GM19438 (cell line): Measurements from ENCODE around the gene SLC25A6.
"Not testable (repeated sequence)": the region's sequence is repeated elsewhere in the genome, so short reads cannot be mapped to it uniquely, and the experiment has no call there.

Experiments used
- ATAC-seq: cut with Tn5 transposase; IDR thresholded peaks from one replicate; pipeline ENCODE4 v1.9.1; 2021; ENCODE audit warnings: low read depth; ENCODE audit not compliant: unreplicated experiment

Gene SLC25A6

DNA sequence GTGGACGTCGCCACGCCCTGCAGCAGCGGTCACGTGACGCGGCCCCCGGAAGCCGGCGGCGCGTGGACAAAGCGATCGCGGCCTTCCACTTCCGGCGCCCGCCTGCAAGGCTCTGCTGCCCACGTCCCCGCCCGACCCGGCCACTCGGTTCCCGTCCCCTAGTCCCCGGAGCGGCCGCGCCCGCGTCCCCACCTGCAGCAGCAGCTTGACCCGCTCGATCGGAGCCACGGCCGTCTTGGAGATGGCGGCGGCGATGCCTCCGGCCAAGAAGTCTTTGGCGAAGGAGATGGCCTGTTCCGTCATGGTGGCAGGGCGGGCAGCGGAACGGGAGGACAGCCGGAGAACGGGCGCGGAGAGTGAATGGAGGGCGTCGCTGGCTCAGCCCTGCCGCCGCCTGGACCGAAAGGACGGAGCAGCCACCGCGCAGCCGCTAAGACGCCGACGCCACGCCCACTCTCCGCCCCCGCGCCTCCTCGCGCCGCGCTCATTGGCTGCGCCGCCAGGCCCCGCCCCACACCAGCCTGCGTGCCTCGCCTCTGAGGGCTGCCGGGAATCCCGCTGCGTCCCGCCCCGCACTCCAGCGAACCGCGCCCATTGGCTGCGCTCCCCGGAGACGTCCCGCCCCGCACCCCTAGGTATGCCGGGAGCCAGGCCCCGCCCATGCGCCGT lies at the start of gene SLC25A6:
Gene SLC25A6 (minus strand): TSS at position 407 of the 669 bp plus-strand sequence. CDS start 104 bp downstream, at position 303.
- ATAC-seq, result peak; percentile 90

DNA sequence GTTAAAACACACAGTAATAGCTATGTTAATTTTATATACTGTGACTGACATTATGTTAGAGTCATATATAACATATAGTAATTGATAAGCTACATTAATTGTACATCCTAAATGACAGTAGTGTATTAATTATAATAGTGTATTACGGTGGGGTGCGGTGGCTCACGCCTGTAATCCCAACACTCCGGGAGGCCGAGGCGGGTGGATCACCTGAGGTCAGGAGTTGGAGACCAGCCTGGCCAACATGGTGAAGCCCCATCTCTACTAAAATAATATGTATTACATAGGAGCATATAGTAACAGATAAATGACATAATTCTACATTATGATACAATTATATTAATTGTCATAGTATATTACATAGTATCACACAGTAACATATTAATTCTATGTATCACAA lies 48.6 kb upstream of the SLC25A6 start:
- ATAC-seq, result no peak

DNA sequence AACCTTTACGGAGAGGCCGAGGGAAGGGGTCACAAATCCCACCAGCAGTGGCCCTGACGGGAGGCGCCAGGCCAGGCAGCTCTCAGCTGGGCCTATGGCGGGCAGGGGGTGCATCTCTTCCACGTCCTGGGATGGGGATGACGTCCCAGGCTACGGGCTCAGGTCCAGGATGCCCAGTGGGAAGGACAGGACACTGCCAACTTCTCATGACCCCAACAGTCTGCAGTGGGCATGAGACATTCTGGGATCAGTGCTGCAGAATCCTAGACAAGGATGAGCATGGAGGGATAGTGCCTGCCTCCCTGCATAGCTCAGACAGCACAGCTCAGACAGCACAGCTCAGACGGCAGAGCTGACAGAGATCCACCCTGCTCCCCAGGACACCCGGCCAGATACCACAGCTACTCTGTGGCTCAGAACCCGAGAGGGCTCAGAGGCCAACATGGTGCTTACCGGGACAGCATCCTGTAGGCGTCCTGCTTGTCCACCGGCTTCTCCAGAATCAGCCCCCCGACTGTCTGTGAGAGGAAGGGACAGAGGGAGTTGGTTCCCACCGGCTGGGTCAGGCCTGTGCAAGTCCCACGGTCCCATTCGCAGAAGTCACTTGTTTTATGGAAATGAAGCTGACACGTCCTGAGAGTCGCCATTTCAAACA lies 43.5 kb upstream of the SLC25A6 start:
- no peak for ATAC-seq

DNA sequence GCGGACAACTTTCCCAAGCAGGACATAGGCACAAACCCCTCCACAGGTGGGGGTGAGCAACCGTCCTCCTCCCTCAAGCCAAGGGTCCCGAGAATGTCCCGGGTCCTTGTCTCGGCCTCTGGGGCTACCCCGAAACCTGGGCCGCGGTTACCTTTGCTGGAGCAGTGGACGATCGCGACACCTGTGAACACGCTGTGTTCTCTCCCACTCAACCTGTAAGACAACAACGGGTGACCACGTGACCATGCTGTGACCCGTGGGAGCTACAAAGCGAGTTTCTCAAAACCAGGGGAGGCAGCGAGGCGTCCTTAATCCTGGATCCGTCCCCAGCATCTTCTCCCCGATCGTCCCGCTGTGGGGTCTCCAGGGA lies 42.9 kb upstream of the SLC25A6 start:
- ATAC-seq, result no peak

DNA sequence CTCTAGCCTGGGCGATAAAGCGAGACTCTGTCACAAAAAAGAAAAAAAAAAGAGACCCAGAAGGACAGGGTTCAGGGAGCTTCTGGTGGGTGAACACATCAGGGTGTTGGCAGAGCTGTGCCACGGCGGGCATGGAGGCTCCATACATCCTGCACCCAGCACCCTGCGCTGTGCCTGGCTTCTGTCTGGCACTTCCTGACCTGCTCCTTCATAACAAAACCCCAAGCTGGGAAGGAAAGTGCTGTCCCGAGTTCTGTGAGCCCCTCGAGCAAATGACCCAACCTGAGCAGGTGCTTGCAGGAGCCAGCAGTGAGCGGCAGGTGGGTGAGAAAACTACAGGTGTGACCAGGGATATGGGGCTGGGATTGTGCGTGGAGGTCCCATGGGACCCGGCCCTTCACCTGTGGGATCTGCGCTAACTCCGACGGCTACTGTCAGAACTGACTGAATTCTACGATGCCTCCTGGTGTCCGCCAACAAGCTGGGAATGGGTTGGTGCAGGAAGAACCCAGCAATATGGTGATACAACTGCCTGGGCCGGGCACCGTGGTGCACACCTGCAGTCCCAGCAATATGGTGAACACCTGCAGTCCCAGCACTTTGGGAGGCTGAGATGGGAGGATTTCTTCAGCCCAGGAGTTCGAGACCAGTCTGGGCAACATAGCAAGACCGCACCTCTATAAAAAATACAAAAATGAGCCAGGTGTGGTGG lies 41.9 kb upstream of the SLC25A6 start:
- ATAC-seq, result no peak

DNA sequence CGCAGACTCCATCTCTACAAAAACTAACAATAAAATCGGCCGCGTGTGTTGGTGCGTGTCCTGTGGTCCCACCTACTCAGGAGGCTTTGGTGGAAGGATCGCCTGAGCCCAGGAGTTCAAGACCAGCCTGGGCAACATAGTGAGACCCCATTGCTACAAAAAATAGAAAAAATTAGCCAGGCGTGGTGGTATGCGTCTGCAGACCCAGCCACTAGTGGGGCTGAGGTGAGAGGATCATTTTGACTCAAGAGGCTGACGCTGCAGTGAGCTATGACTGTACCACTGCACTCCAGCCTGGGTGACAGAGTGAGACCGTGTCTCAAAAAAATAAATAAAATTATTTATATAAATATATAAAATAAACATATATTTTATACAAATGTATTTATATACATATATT lies 38.5 kb upstream of the SLC25A6 start:
- no peak for ATAC-seq

DNA sequence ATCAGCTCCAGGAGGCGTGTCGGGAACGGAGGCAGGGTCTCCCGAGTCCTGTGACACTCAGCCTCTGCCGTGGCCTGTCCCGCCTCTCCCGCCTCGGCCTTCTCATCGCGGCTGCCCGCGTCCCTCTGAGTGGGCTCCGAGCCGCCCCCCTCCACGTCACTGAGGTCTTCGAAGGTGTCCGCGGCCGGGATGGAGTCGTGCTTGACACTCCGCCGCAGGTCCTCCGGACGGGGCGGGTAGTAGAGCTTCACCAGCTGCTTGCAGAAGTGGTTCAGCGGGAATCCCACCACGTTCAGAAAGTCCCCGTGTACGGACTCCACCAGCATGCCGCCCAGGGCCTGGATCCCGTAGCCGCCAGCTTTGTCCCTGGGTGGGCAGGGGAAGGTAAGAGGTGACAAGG lies 35.8 kb upstream of the SLC25A6 start:
- no peak for ATAC-seq

DNA sequence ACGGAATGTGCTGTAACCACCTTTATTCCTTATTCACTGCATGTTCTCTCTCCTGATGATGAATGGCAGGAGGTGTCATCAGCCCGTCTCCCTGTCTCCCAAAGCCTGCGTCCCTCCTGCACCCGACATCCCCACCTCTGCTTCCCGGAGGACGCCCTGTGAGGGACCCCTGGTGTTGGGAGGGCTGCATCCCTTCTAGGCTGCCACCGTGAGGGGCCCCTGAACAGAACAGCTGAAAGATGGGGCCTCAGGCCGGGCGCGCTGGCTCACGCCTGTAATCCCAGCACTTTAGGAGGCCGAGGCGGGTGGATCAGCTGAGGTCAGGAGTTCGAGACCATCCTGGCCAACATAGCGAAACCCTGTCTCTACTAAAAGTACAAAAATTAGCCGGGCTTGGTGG lies 34.4 kb upstream of the SLC25A6 start:
- ATAC-seq, result not testable (repeated sequence)

DNA sequence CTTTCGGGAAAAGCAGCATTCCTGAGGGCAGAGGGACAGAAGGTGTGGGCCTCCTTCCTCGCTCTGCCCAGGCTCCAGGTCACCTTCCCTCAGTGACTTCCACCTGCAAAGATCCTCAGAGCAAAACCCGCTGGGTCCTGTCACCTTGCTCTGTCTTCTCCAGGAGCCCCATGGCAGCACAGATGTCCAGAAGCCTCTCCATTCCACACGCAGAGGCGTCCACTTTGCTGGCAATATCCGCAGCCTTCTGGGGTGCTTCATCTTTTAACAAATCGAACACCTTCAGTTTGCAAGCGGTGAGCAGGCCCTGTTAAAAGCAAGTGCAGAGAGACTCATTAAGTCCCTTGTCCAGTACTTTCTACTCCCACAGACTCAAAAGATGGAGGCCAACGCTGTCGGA lies 33.5 kb upstream of the SLC25A6 start:
- ATAC-seq, result no peak

DNA sequence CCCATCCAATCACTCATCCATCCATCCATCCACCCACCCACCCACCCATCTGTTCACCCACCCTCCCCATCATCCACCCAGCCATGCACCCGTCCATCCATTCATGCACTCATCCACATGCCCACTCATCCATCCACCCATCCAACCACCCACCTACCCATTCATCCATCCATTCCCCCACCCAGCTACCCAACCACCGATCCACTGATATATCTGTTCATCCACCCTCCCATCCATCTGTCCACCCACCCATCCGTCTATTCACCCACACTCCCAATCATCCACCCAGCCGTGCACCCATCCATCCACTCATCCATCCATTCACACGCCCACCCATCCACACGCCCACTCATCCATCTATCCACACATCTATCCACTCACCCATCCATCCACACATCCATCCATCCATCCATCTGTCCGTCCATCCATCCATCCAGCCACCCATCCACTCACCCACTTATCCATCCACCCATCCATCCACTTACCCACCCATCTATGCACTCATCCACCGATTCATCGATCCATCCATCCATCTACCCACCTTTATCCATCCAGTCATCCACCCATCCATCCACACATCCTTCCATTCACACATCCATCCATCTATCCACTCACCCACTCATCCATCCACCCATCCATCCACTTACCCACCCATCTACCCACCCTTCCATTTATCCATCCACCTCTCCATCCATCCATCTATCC lies 32.4 kb upstream of the SLC25A6 start:
- ATAC-seq, result no peak

DNA sequence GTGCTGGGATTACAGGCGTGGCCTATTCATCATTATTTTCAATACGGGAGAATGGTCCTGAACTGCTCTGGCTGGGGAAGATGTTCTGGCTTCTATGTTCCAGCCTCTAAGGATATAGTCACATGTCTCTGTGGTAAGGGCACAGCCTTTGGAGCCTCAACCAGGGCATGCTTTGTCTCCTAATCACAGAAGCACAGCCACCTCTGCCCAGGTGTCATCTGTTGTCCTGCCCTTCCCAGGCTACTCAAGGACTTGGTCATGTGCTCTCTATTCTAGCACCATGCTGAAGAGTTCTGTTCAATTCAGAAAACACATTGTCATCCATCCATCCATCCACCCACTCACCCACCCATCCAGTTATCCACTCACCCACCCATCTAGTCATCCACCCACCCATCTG lies 31.3 kb upstream of the SLC25A6 start:
- ATAC-seq, result no peak

DNA sequence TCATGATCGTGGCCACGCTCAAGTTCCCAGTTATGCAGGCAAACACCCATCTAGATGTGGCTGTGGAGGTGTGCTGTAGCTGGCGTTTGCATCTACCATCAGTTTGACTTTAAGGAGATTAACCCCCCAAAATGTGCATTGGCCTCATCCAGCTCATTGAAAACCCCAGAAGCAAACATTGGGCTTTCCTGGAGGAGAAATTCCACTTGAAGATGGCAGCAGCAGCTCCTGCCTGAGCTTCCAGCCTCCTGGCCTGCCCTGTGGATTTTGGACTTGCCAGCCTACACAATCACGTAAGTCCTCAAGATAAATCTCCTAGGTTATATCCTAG lies 30.2 kb upstream of the SLC25A6 start:
- no peak for ATAC-seq

DNA sequence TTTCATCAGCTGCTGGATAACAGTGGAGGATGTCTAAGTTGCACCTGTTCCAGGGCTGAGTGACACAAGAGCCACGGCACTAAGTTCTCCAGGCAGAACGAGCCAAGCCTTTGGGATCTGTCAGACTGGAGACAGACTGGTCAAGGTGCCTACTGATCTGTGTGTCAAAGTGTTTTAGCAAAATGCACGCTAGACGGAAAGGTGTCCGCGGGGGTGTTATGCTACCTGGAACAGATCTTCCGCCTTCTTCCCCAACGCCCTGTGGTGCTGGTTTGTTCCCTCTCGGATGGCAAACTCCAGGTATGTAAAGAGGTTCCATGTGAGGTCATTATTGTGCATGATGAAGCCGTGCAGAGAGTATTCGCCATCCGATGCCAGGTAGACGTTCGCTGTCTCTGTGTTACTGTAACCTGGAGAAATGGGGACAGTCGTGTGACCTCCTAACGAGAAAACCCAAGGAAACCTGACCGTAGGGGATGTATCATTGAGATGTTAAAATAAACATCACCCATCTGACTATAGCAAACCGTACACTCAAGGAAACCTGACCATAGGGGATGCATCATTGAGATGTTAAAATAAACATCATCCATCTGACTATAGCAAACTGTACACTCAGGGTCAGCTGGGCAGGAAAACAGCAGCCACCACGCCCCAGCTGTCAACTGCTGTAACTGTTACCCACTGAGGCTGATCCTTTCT lies 29.7 kb upstream of the SLC25A6 start:
- no peak for ATAC-seq

DNA sequence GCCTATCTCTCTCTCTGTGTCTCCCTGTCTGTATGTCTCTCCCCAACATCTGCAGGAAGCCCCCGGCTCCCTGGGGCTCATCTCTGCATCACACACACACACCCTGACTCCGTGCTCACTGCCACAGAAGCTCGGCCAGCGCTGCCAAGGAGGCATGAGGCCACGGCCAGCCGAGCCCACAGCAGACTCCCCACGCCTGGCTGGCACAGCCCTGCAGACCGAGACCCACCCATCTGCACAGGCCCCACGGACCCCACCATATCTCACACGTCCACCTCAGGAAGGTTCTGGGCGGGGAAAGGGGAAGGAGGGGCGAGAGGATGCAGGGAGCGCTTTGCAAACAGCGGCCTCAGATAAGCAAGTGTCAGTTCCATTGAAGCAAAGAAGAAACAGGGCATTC lies 28.5 kb upstream of the SLC25A6 start:
- ATAC-seq, result no peak

DNA sequence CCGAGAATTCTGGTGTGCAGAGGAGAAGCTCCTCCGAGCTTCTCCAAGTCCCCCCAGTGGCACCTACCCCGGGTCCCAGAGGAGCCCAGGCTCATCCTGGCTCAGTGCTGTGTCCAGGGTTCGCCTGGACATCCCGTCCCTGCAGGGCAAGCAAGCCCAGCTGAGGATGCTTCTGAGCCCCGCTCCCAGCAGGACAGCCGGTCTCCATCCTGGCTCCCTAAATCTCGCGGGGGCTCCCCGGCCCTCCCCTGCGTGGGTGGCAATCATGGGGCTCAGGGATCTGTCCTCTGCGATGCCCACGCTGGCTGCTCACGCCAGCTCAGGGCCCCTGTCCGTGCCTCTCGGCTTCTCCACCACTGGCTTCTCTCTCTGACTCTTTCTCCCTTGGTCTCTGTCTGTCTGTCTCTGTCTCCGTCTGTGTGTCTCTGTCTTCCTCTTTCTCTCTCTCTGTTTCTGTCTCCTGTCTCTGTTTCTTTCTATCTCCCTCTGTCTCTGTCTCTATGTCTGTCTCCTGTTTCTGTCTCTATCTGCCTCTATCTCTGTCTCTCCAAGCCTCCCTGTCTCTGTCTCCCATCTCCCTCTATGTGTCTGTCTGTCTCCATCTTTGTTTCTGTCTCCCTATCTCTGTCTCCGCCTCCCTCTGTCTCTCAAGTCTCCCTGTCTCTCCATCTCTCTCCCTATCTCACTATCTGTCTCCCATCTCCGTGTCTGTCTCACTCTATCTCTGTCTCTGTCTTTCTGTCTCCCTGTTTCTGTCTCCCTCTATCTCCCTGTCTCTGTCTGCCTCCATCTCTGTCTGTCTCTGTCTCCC lies 27.8 kb upstream of the SLC25A6 start:
- no peak for ATAC-seq

DNA sequence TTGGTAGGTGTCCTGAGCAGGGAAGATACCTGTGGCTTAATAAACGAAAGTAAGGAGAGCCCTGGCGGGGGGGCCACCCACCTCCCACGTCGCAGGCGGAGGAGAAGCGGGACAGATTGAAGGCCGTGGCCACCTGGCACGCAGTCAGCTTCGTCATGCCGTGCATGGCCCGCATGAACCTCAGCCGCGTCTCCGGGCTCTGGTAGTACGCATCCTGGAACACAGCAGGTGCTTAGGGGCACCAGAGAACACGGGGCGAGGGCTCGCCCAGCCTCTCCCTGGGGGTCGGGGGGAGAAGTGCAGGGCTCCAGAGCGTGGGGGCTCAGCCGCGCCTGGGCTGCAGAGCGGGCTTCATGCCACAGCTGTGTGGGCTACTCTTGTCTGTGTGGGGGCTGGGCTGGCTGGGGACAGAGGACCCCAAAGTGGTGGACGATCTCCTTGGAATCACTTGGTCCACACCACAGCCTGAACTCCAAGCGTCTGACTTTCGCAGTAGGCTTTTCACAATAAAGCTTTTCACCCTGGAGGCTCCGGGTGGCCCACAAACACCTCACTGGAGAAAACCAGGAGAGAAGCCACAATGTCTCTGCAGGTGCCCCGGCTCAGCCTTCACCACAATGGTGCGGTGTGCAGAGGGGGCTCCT lies 27.1 kb upstream of the SLC25A6 start:
- no peak for ATAC-seq

DNA sequence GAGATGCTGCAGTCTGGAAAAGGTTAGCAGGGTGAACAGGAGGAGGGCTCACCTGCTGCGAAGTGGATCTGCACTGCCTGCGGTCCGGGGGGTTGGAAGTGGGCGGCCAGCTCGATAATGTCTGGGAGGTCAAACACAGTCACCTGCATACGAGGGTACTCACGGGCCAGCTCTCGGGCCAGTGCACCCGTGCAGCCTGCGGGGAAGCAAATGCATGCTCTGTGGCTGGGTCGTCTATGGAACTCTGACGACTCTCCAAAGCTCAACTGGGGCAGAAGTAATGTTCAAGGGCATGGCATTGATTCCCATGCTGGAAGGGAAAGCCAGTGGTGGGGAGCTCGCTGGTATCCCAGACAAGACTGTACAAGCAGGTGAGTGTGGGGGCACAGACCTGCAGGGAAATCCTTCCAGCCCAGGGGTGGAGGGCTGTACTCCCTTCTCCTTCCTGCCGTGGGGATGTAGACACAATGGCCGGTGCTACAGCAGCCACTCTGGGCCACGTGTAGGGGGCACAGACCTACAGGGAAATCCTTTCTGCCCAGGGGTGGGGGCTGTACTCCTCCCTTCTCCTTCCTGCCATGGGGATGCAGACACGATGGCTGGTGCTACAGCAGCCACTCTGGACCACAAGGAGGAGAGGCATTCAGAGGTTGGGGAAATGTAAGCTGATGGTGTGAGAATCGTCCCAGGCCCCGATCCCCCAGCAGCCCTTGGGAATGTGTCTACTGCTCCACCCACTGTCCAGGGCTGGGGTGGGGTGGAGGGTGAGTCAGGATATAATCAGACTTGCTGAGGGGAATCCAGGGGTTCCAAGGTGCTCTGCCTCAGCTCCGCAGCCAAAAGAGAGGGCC lies 26.2 kb upstream of the SLC25A6 start:
- ATAC-seq, result no peak

DNA sequence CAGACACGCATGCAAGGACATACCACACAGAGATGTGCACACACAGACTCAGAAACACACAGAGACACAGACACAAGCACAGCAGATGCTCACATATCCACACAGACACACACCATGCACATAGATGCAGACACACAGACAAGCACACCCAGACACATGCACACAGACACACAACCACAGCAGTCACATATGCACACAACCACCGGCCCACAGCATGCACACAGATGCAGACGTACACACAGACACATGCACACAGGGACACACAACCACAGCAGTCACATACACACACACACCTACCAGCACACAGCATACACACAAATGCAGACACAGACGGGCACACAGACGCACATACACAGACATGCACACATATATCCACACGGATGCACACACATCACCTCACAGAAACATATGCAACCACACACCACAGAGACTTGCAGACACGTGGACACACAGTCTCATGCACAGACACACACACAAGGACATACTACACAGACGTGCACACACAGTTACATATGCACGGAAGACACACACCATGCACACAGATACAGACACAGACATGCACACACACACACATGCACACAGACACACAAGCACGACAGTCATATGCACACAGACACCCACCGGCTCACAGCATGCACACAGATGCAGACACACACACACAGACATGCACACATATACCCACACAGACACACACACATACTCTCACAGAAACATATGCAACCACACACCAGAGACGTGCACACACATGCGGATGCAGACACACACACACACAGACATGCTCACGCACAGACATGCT lies 25.2 kb upstream of the SLC25A6 start:
- ATAC-seq, result no peak
